Activated gamma-delta T cell (primary cell): ENCODE measurements around the gene WDR36.

Experiments used
- DNase-seq: peaks from one replicate; lab custom pipeline; 2025; lab: John Stamatoyannopoulos, UW
- total RNA-seq, 2 donors: gene quantifications; one replicate each; lab custom pipeline; 2026; lab: John Stamatoyannopoulos, UW

The WDR36 gene
- total RNA-seq: 68.4 to 91.6 reads per million in 2 donors

- peak; percentile 65 for DNase-seq
These were observed at the start of gene WDR36 for GRCh38 chr5:111092062-111092853. WDR36 (plus strand) TSS chr5:111092348; CDS start chr5:111092457, 109 bp downstream.

GRCh38 chr5:111043712-111044506, 48.2 kb upstream of the WDR36 start:
- DNase-seq: no peak

DNA sequence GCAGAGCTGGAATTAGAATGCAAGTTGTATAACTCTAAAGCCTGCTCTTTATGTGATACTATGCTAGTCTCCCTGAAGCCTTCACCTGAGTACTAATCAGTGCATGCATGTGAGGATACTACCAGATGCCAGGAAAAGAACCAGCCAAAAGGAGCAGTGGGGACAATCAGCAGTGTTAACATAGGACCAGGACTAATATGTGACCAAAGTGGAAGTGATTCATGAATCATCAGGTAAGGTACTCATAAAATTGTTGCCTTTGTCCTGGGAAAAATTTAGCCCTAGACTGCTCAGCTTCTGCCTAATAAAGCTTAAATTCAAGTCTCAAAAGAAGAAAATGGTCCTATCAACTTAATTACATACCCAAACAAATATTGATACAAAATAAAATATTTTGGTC, 34.1 kb upstream of the WDR36 start:
- DNase-seq: no peak

- DNase-seq: no peak
These were observed 32.0 kb upstream of the WDR36 start for GRCh38 chr5:111060169-111060568.

DNA sequence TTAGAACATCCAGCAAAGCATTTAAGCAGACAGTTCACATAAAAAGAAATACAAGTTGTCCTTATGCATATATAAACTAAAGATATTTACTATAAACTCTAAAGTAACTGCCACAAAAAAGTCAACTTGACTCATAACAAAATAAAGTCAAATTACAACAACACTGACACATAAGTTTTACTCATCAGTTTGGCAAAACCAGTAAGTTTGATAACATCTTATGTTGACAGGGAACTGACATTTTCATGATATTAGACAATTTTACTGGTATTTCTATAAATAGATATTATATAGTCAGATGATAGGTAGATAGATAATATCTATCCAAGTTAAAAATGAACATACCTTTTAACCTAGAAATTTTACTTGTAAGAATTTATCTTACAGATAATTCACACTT, 30.5 kb upstream of the WDR36 start:
- no peak for DNase-seq

DNA sequence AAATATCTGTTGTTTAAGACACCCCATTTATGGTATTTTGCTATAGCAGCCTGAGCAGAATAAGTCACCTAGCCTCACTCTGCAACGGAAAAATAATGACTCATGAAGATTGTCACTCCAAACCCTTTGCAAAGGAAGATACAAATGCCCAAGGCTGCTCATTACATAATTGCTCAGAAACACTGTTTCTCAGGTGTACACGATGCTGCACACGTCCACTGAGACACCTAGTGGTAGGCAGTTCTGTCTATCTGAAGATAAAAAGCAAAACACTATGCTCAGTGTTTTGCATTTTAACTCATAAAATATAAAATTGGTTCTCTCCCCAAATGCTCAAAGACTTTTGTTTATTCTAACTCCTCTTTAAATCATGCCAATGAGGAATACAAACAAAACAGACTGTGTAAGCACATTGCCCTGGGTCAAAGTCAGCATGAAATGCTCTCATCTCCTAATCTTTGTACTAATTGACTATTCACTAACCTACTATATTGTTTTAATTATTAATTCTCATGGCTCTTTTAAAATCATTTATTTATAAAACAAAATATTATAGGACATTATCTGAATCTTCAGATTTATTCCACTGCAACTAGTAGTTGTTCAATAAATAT, 28.3 kb upstream of the WDR36 start:
- no peak for DNase-seq

GRCh38 chr5:111066261-111066938, 25.7 kb upstream of the WDR36 start:
- DNase-seq: no peak

DNA sequence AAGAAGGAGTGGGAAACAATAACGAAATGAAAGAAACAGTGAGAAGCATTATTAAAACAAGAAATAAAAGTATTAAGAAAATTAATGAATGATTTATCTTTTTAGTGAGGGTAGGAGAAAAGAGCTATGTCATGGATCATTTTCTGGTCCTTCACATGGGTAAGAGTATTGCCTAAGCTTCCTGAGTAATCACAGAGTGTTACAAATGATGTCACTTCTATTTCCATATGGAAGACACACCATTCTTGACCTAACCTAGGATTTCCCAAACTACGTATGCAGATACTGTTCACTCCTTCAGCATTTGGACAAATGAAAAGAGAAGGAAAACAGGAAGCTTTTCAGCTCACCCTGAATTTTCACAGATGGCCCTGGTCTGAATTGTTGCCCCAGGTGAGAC, 23.9 kb upstream of the WDR36 start:
- DNase-seq: no peak

DNA sequence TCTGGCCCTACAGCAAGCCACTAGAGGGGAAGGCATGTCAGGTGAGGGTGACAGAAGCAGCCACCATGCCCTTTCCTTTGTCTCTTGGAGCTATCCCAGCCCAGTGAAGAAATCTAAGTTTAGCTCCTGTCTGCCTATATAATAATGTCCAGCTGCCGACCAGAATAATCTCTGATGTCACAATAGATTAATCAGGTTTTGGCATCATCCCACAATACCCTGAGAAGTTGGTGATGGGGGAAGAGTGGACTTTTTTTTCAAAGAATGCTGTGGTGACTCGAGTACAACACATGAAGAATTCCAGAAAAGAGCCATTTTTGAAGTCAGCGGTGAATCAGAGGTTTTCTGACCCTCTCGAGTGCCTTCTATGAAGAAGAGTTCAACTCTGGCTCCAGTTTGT, 22.3 kb upstream of the WDR36 start:
- no peak for DNase-seq

DNA sequence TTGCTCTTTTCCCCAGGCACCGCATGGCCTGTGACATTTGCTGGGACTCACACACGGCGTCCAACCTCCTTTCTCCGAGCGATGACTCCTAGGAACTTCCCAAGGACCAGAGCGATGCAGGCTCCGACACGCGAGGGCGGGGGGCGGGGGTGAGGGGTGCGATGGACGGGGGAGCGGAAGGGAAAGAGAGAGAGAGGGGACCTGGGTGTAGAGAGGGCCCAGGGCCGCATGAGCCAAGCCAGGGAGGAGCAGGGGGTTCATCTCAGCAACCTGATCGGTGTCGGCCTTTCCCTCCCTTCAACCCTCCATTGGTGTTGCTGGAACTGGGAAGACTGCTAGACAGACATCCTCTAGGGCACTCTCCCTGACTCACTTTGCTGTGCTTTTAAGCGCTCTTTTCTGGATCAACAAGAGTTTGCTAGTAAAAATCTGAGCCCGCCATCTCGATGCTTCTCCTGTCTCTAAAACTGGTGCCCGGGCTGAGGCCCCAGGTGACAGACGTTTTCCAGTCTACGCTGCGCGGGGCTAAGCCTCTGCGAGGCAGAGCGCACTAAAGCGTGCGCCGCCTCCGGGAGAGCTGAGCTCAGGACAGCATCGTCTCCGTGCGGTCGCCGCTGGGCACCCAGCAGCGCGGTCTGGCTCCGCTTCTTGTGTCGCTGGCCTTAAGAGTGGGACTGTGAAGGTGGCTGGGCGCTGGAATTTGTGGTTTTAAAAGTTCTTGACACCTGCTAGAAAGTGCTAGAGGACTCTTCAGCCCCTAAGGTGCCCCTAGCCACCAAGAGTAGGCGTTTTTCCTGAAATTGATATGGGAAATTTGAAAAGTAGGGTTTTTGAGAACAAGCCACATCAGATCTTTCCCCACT, 21.6 kb upstream of the WDR36 start:
- no peak for DNase-seq

DNA sequence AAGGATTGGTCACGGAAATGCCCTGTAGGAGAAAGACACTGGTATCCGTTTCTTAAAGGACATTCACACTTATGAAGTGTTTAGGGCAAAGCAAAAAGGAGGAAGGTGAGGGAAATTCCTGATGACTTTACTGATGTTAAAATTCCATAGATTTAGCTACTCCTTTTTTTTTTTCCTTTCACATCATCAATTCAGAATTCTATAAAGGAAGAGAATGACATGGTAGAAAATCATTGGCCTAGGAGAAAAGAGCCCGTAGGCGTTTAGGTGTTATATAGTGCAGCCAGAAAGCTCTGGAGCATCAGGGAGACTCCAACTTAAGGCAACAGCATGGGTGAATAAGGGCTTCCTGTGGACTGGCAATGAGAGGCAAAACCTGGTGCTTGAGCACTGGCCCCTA, 20.7 kb upstream of the WDR36 start, which contains the start of gene TSLP:
TSLP (plus strand) TSS at position 301 of the 400 bp plus-strand sequence. CDS start 178 bp downstream, outside the sequence.
- DNase-seq: no peak

- DNase-seq: peak; percentile 23
These were observed 19.0 kb upstream of the WDR36 start for GRCh38 chr5:111072949-111073682.

- DNase-seq: no peak
These were observed 17.9 kb upstream of the WDR36 start for GRCh38 chr5:111074244-111074643.

DNA sequence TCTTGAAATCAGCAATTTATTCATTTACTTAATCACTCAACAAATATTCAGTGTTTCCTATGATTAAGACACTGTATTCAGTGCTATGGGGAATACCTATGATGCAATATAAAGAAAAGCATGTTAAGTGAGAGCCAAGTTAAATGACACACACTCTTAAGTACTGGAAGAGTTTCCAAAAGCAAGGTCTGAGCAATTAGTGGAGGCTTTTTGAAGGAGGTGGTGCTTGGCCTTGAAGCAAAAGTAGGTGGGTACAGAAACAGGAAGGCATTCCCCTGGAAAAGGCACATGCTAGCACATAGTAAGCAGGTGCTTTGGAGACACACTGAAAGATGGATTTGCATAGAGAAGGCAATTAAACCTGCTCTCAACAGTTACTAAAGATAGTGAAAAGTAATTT, 16.6 kb upstream of the WDR36 start:
- no peak for DNase-seq

- no peak for DNase-seq
These were observed 16.1 kb upstream of the WDR36 start for GRCh38 chr5:111076091-111076490.

DNA sequence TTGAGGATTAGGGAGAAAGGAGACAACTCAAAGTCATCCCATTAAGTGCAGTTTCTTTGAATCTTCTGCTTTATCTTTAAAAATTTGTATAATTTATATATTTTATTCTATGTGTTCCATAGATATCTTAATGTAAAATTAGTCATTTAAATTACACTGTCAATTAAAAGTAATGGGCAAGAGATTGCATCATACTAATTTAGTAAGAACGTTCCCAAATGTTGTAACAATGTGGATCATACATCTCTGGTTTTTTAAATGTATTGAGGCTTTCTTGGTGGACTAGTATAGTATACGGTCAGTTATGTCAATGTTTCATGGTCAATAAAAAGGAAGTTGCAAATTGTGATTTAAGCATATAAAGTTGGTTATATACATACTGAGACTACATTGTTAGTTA, 14.5 kb upstream of the WDR36 start:
- DNase-seq: no peak

DNA sequence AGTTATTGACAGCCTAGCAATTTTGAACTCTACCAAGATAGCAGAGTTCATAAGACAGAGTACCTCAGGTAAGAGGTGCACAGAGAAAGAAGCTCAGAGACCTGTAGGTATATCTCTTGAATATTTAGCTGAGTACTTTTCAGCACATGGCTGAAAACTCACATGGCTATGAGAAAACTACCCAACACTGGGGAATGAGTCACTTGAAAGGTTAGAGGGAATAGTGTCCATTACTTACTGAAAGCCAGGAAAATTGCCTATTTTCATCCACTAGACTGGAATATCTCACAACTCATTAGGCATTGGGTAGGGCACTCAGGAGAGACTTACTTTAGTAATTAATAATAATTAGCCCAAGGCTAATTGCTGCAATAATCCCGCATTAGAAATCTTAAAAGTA, 12.3 kb upstream of the WDR36 start:
- DNase-seq: no peak

GRCh38 chr5:111083323-111083722, 8.8 kb upstream of the WDR36 start:
- DNase-seq: no peak

DNA sequence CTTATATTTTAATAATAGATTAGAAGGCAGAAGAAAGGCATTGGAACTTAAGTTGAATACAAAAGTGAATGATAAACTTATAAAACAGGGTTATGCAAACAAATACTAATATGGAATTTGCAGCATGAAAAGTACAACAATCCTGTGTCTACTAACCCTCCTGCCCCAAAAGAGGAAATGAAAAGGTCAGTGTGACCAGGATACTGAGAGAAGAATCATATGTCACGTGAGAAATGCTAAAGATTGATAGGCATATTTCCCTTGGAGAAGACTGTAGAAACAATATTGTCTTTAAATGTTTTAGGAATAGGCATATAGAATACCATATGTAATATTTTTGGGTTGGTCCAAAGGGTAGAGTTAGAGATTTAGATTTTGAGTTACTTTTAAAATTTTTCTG, 3.8 kb downstream of the WDR36 start:
- DNase-seq: no peak

GRCh38 chr5:111099058-111099778, 7.1 kb downstream of the WDR36 start:
- DNase-seq: no peak
